Neural cell (in vitro differentiated cells): ENCODE measurements around the gene E2F3. TPM values are rescaled to one million over a fixed set of nuclear protein-coding genes. Genes with fewer than 3 reads are reported as not detected.

ENCODE experiments used
- H2AFZ ChIP-seq: fragments of 200-600, 300-800 bp; sonication (generic), shearing (Covaris generic); 2 replicates; pipeline ENCODE4 v1.6.0; 2014; ENCODE audit warnings: low read depth, mild to moderate bottlenecking, antibody characterized with exemption, low read length, moderate library complexity
- H3F3A ChIP-seq: fragments of 200-600 bp; shearing (Covaris generic); 2 replicates; pipeline ENCODE4 v1.6.1; 2016; ENCODE audit warnings: mild to moderate bottlenecking, moderate library complexity, mixed read lengths, antibody characterized with exemption, low read length; ENCODE audit not compliant: insufficient read depth, poor library complexity, severe bottlenecking
- H3K27ac ChIP-seq: fragments of 200-600, 300-800 bp; sonication (generic), shearing (Covaris generic); 2 replicates; pipeline ENCODE4 v1.5.1; 2014; ENCODE audit warnings: mild to moderate bottlenecking, low read length, moderate library complexity
- H3K27me3 ChIP-seq: fragments of 300-800, 200-600 bp; sonication (generic), shearing (Covaris generic); 2 replicates; pipeline ENCODE4 v1.6.0; 2014; ENCODE audit warnings: mild to moderate bottlenecking, low read depth, low read length, moderate library complexity; ENCODE audit not compliant: insufficient read depth
- H3K36me3 ChIP-seq: fragments of 300-800, 200-600 bp; sonication (generic), shearing (Covaris generic); 2 replicates; pipeline ENCODE4 v1.5.1; 2014; ENCODE audit warnings: mild to moderate bottlenecking, antibody characterized with exemption, low read length, moderate library complexity; ENCODE audit not compliant: insufficient read depth
- H3K4me2 ChIP-seq: fragments of 300-800, 200-600 bp; sonication (generic), shearing (Covaris generic); 2 replicates; pipeline ENCODE4 v1.6.0; 2014; ENCODE audit warnings: mild to moderate bottlenecking, low read length
- H3K4me3 ChIP-seq: fragments of 300-800, 200-600 bp; sonication (generic), shearing (Covaris generic); 2 replicates; pipeline ENCODE4 v1.5.1; 2014; ENCODE audit warnings: mild to moderate bottlenecking, low read length, moderate library complexity
- H3K79me2 ChIP-seq: fragments of 200-600 bp; shearing (Covaris generic); replicated peaks from 2 replicates; pipeline ENCODE4 v1.6.0; 2014; ENCODE audit warnings: mild to moderate bottlenecking, low read length, moderate library complexity; ENCODE audit not compliant: insufficient read depth
- H3K9ac ChIP-seq: fragments of 300-800, 200-600 bp; sonication (generic), shearing (Covaris generic); 2 replicates; pipeline ENCODE4 v1.6.1; 2016; ENCODE audit warnings: mild to moderate bottlenecking, low read length, mixed read lengths
- H3K9me2 ChIP-seq: fragments of 200-600 bp; shearing (Covaris generic); 2 replicates; pipeline ENCODE4 v1.6.1; 2016; ENCODE audit warnings: mild to moderate bottlenecking, low read length, mixed read lengths; ENCODE audit not compliant: insufficient read depth
- H3K9me3 ChIP-seq: fragments of 200-600, 300-800 bp; sonication (generic), shearing (Covaris generic); 2 replicates; pipeline ENCODE4 v1.6.1; 2016; ENCODE audit warnings: mild to moderate bottlenecking, mixed run types, low read length, moderate library complexity, mixed read lengths
- H4K20me1 ChIP-seq: fragments of 200-600 bp; shearing (Covaris generic); 2 replicates; pipeline ENCODE4 v1.6.1; 2016; ENCODE audit warnings: mild to moderate bottlenecking, mixed run types; ENCODE audit not compliant: insufficient read depth
- CTCF ChIP-seq: fragments of 450-650 bp; IDR thresholded peaks from 2 replicates; pipeline ENCODE4 v1.5.1; 2014; ENCODE audit warnings: antibody characterized with exemption, mild to moderate bottlenecking, moderate library complexity; ENCODE audit not compliant: poor library complexity, severe bottlenecking
- EP300 ChIP-seq: fragments of 450-650 bp; conservative IDR thresholded peaks from 2 replicates; pipeline ENCODE4 v1.6.1; 2014; ENCODE audit warnings: antibody characterized with exemption, mild to moderate bottlenecking, moderate library complexity; ENCODE audit not compliant: poor library complexity, severe bottlenecking
- EZH2 ChIP-seq: fragments of 200-600, 300-800 bp; shearing (Covaris generic), sonication (generic); IDR thresholded peaks from 2 replicates; pipeline ENCODE4 v1.6.1; 2014; ENCODE audit warnings: antibody characterized with exemption, low read length, borderline replicate concordance, mild to moderate bottlenecking; ENCODE audit not compliant: insufficient read depth, poor library complexity, severe bottlenecking
- MXI1 ChIP-seq: fragments of 450-650 bp; conservative IDR thresholded peaks from 2 replicates; pipeline ENCODE4 v1.6.1; 2014; ENCODE audit warnings: antibody characterized with exemption, mild to moderate bottlenecking; ENCODE audit not compliant: poor library complexity, severe bottlenecking
- POLR2AphosphoS5 ChIP-seq: IDR thresholded peaks from 2 replicates; pipeline ENCODE4 v1.6.1; 2012
- RAD21 ChIP-seq: fragments of 450-650 bp; conservative IDR thresholded peaks from 2 replicates; pipeline ENCODE4 v1.6.1; 2014; ENCODE audit warnings: antibody characterized with exemption, mild to moderate bottlenecking, moderate library complexity
- SMC3 ChIP-seq: fragments of 450-650 bp; conservative IDR thresholded peaks from 2 replicates; pipeline ENCODE4 v1.6.1; 2014; ENCODE audit warnings: antibody characterized with exemption, mild to moderate bottlenecking, moderate library complexity; ENCODE audit not compliant: poor library complexity
- TAF1 ChIP-seq: IDR thresholded peaks from 2 replicates; pipeline ENCODE4 v1.6.1; 2012; ENCODE audit warnings: low read depth
- polyA plus RNA-seq: library from polyadenylated mRNA; depleted of rRNA; stranded (reverse); fragments of >200 nt; gene quantifications from 2 replicates; pipeline ENCODE4 v1.2.3, GENCODE V29; 2014
- TF ChIP-seq, protein P1 (sequence below): IDR thresholded peaks from 2 replicates; pipeline ENCODE4 v1.6.1; 2012; ENCODE audit warnings: borderline replicate concordance

E2F3 gene
- polyA plus RNA-seq, 1 donor from 2014 or later = 4.8 TPM

- Histone ChIP-seq H3K27me3 (no peaks in the 10 kb centered on the region), H3K79me2 (no peaks in the 10 kb centered on the region), H3K27ac (no peak overlapping the region), H2AFZ (no peak overlapping the region), H3K36me3 (no peaks in the 10 kb centered on the region), H3K4me2 (no peak overlapping the region), H4K20me1 (no peaks in the 10 kb centered on the region), H3K9ac (no peak overlapping the region), H3K9me3 (no peaks in the 10 kb centered on the region), H3F3A (no peaks in the 10 kb centered on the region), H3K4me3 (no peak overlapping the region), H3K9me2 (no peaks in the 10 kb centered on the region)
- TF ChIP-seq SMC3 = no peak
- TF ChIP-seq EZH2 = no peak
- TF ChIP-seq EP300 = no peak
- TF ChIP-seq, protein P1, sequence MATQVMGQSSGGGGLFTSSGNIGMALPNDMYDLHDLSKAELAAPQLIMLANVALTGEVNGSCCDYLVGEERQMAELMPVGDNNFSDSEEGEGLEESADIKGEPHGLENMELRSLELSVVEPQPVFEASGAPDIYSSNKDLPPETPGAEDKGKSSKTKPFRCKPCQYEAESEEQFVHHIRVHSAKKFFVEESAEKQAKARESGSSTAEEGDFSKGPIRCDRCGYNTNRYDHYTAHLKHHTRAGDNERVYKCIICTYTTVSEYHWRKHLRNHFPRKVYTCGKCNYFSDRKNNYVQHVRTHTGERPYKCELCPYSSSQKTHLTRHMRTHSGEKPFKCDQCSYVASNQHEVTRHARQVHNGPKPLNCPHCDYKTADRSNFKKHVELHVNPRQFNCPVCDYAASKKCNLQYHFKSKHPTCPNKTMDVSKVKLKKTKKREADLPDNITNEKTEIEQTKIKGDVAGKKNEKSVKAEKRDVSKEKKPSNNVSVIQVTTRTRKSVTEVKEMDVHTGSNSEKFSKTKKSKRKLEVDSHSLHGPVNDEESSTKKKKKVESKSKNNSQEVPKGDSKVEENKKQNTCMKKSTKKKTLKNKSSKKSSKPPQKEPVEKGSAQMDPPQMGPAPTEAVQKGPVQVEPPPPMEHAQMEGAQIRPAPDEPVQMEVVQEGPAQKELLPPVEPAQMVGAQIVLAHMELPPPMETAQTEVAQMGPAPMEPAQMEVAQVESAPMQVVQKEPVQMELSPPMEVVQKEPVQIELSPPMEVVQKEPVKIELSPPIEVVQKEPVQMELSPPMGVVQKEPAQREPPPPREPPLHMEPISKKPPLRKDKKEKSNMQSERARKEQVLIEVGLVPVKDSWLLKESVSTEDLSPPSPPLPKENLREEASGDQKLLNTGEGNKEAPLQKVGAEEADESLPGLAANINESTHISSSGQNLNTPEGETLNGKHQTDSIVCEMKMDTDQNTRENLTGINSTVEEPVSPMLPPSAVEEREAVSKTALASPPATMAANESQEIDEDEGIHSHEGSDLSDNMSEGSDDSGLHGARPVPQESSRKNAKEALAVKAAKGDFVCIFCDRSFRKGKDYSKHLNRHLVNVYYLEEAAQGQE = no peak
- TF ChIP-seq POLR2AphosphoS5 = no peak
- TF ChIP-seq MXI1 = no peak
- TF ChIP-seq RAD21 = no peak
- no peak for TF ChIP-seq TAF1
- TF ChIP-seq CTCF = no peak
Measured at GRCh38 chr6:20379231-20379630, 22.4 kb upstream of the E2F3 start.

DNA sequence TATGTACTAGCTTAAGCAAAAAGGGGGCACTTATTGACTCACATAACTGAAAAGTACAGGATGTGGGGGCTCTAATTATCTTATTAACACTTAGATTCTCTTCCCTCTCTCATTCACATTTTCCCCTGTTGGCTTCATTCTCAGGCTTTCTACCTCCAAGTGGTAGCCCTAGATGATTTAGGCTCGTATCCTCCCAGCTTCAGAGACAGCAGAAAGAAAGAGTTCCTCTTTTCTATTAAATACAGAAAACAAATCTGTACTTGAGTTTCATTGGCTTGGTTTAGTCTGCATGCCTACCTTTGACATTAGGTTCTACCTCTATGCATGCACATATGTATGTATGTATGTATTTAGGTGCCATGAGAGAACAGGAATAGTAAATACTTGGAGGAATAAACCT is 15.5 kb upstream of the E2F3 start:
- Histone ChIP-seq H2AFZ (no peak overlapping the region), H3F3A (no peaks in the 10 kb centered on the region), H3K4me3 (no peak overlapping the region), H3K36me3 (no peaks in the 10 kb centered on the region), H4K20me1 (no peaks in the 10 kb centered on the region), H3K79me2 (no peaks in the 10 kb centered on the region), H3K27me3 (no peaks in the 10 kb centered on the region), H3K9me2 (no peaks in the 10 kb centered on the region), H3K4me2 (no peak overlapping the region), H3K9me3 (no peaks in the 10 kb centered on the region), H3K27ac (no peak overlapping the region), H3K9ac (no peak overlapping the region)
- no peak for TF ChIP-seq EP300
- no peak for TF ChIP-seq SMC3
- TF ChIP-seq RAD21 = no peak
- no peak for TF ChIP-seq POLR2AphosphoS5
- TF ChIP-seq TAF1 = no peak
- TF ChIP-seq CTCF = no peak
- no peak for TF ChIP-seq MXI1
